HG03139 (cell line): ENCODE data around the gene PIGM.

Experiments used
- ATAC-seq: cut with Tn5 transposase; IDR thresholded peaks from one replicate; pipeline ENCODE4 v1.9.1; 2021; ENCODE audit not compliant: unreplicated experiment

PIGM gene

DNA sequence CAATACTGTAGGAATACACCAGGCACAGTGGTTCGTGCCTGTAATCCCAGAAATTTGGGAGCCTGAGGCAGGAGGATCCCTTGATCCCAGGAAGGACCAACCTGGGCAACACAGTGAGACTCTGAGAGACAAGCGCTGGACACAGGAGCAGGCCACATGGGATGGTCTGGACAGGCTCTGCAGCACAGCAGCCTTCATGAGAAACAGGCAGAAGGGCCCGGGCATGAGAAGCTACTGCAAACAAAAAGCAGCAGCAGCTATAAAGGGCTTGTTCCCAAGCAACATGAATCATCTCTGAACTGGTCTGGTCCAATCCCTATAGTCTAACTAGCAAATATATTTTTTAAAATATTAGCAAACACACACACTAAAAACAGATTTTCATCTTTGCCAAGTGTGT is 42.2 kb downstream of the PIGM start:
- no peak for ATAC-seq

DNA sequence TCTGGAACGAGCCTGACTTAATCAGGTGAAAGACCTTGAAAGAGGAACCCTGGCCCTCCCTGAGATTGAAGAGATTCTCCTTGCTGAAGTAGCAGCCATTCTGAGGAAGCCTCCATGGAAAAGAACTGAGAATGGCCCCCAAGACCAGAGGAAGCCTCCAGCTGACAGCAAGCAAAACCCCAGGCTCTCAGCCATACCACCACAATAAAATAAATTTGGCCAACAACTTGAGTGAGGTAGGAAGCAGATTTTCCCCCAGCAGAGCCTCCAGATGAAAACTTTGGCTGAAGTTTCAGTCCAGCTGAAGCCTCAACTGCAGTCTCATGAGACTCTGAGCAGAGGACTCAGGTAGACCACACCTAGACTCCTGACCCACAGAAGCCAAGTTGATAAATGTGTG is 43.8 kb downstream of the PIGM start:
- ATAC-seq, result no peak

DNA sequence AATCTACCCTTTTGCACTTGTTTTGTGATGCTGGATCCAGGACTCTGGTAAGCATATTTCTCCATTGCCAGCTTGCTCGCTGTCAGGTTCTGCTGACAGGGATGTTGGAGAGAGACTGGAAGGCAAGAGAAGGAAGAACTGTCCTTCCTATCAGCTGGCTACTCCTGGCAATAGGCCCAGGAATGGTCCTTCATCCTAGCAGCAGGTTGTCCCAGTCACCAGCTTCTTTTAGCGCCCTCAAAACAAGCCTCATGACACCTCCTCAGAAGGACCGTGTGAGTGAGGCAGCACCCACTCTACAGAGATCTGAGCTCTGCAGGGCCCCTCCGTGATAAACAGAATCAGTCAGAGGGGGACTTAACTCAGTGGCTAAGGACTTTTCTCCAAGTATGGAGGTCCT is 44.6 kb downstream of the PIGM start:
- ATAC-seq, result no peak

DNA sequence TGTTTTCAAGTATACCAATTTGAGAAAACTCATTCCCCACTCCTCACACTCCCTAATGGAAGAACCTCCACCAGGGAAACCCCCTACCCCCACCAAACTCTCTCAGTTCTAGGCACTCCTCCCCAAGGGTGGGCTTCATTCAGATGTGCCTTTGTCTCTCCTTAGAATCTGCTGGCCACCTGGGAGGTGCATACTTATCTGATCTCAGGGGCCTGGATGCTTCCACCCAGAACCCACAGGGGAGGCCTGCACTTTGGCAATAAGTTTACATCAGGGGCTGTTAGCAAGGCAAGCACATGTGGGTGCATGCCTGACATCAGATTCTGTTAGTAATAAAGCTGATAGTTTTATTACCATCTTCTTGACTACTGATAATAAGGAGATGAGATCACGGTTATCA is 45.3 kb downstream of the PIGM start:
- ATAC-seq, result no peak

DNA sequence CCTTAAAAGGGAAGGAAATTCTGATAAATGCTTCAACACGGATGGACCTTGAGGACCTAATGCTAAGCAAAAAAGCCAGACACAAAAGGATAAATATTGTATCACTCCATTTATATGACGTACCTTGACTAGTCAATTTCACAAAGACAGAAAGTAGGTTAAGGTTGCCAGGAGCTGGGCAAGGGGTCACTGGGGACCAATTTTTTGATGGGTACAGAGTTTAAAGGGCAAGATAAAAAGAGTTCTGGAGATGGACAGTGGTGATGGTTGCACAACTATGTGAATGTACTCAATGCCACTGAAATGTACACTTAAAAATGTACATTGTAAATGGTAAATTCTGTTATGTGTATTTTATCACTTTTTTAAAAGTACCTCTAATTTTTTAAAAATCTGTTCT is 45.7 kb downstream of the PIGM start:
- ATAC-seq, result no peak

DNA sequence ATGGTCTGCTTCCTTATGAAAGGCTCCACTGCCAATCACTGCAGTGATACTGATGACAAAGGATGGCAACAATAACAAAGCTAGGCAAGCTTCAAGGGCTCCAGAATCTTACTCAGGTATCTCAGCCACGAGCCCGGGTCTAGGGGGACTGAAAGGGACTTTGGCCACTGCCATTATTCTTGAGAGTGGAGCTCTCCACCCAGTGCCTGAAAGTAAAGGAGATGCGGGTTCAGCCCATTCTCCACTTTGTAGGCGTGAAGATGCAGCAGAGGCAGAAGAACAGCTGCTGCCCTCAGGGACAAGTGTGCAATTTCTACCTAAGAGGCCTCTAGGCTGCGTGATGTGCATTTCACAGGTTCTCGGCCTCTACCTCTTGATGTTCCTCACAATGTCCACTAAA is 46.3 kb downstream of the PIGM start:
- ATAC-seq, result no peak

DNA sequence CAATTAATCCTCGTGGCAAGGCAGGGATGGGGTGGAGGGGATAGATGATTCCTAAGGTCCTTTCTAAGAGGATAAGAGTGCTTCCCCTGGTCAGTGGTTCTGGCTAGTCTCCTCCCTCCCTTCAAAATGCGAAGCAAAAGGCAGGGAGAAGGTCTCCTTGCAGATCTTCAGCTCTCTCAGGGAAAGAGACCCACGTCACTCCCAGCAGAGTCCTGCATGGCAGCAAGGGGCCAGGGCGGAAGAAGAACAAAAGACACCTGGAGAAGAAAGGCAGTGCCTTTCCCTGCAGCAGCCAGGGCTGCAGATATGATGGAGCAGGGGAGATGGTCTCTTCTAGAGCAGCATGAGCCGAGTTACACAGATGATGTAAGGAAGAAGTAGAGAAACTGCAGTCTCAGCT is 48.1 kb downstream of the PIGM start:
- ATAC-seq, result no peak

- ATAC-seq, result no peak
These were observed 49.5 kb downstream of the PIGM start for GRCh38 chr1:159982280-159982679.

GRCh38 chr1:159981351-159982055 is 50.3 kb downstream of the PIGM start:
- no peak for ATAC-seq

- ATAC-seq, result no peak
These were observed 51.0 kb downstream of the PIGM start for GRCh38 chr1:159980786-159981185.

DNA sequence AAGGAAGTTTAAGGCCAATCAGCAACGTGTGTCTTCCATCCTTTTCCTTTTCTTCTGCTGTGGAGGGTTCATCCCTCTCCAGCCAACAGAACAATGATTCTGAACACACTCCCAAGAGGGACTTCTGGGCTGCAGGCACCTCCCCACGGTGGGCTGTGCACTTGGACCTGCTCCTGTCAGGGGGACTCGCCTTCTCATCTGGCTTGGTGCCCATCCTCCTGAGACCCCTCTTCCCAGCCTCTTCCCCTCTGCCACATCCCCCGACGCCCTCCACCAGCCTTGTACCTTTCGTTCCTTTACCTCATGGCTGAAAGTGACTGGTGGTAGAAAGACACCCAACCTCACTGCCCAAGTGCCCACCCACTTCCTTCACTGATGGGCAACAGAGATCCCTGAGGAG is 51.7 kb downstream of the PIGM start:
- ATAC-seq, result no peak

GRCh38 chr1:159979257-159979656 is 52.5 kb downstream of the PIGM start:
- ATAC-seq, result no peak

GRCh38 chr1:159978107-159978398 is 53.7 kb downstream of the PIGM start:
- no peak for ATAC-seq

- no peak for ATAC-seq
These were observed 54.3 kb downstream of the PIGM start for GRCh38 chr1:159977364-159978106.
